RWPE2 (cell line): ENCODE results near the gene PROSER3.
A peak's percentile ranks its signal among the peaks of the same experiment; 100 is the strongest.
"Not testable (repeated sequence)": the region's sequence is repeated elsewhere in the genome, so short reads cannot be mapped to it uniquely, and the experiment has no call there.

Experiments
- ATAC-seq: fragments of 200-7000 bp; cut with Tn5 transposase; 3 replicates; pipeline ENCODE4 v1.9.1; 2021; ENCODE audit warnings: low read depth
- DNase-seq: peaks from one replicate; pipeline ENCODE4 v3.0.0-alpha.2; 2020; ENCODE audit warnings: low spot score
- H3K27ac ChIP-seq: fragments of 450-650 bp; 2 replicates; pipeline ENCODE4 v1.5.1; 2017; ENCODE audit warnings: mild to moderate bottlenecking; ENCODE audit not compliant: poor library complexity, severe bottlenecking
- H3K27me3 ChIP-seq: fragments of 250-450 bp; sonication (Bioruptor Pico); 2 replicates; pipeline ENCODE4 v1.5.1; 2021; ENCODE audit warnings: mild to moderate bottlenecking, moderate library complexity; ENCODE audit not compliant: insufficient read depth, poor library complexity, severe bottlenecking
- H3K36me3 ChIP-seq: fragments of 250-450 bp; sonication (Bioruptor Pico); 2 replicates; pipeline ENCODE4 v1.5.1; 2020; ENCODE audit warnings: low read depth, mild to moderate bottlenecking, moderate library complexity
- H3K4me1 ChIP-seq: fragments of 250-450 bp; sonication (Bioruptor Pico); 2 replicates; pipeline ENCODE4 v1.5.1; 2021; ENCODE audit warnings: mild to moderate bottlenecking, moderate library complexity; ENCODE audit not compliant: insufficient read depth, poor library complexity, severe bottlenecking
- H3K4me3 ChIP-seq: fragments of 250-450 bp; sonication (Bioruptor Pico); 2 replicates; pipeline ENCODE4 v1.5.1; 2021; ENCODE audit warnings: mild to moderate bottlenecking, moderate library complexity; ENCODE audit not compliant: severe bottlenecking
- H3K9me3 ChIP-seq: fragments of 250-450 bp; sonication (Bioruptor Pico); 2 replicates; pipeline ENCODE4 v1.5.1; 2021; ENCODE audit warnings: mild to moderate bottlenecking, moderate library complexity; ENCODE audit not compliant: severe bottlenecking
- CTCF ChIP-seq: fragments of 450-650 bp; IDR thresholded peaks from one replicate; pipeline ENCODE4 v1.5.1; 2017; ENCODE audit warnings: mild to moderate bottlenecking, moderate library complexity; ENCODE audit not compliant: poor library complexity, severe bottlenecking

The PROSER3 gene

GRCh38 chr19:35764432-35765315 is 6.7 kb downstream of the PROSER3 start:
- DNase-seq (peak; percentile 38), ATAC-seq (no peak)
- TF ChIP-seq CTCF, result no peak
- Histone ChIP-seq H3K27ac (no peak overlapping the region), H3K36me3 (peaks cover 47% of the 10 kb centered on the region), H3K27me3 (no peaks in the 10 kb centered on the region), H3K4me3 (no peak overlapping the region), H3K4me1 (no peaks in the 10 kb centered on the region), H3K9me3 (no peaks in the 10 kb centered on the region)

DNA sequence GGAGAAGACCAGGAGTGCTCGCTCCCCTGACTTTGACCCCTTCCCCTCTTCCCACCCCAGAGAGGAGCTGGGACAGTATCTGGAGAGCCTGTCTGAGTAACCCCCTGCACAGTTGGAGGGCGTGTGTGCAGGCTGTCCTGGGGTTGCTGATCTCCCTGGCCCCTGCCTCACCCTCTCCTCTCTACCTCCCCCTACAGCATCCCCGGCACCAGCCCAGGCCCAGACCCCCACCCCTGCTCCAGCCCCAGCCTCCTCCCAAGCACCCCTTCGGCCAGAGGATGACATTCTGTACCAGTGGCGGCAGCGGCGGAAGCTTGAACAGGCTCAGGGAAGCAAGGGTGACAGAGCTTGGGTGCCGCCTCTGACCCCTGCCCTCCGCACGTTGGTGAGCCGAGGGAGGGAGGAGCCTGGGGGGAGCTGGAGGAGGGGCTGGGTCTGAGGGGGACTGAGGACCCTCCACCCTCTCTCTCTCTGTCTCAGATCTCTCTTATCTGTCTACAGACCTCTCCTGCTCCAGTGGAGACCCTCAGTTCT is 8.7 kb downstream of the PROSER3 start:
- no peaks in the 10 kb centered on the region for H3K27me3 ChIP-seq
- H3K4me1 ChIP-seq, result no peaks in the 10 kb centered on the region
- DNase-seq (no peak), ATAC-seq (no peak)
- no peak overlapping the region for H3K4me3 ChIP-seq
- H3K9me3 ChIP-seq, result peaks cover 2% of the 10 kb centered on the region
- TF ChIP-seq CTCF, result no peak
- H3K36me3 ChIP-seq, result peaks cover 28% of the 10 kb centered on the region
- no peak overlapping the region for H3K27ac ChIP-seq

GRCh38 chr19:35767288-35768081 is 9.5 kb downstream of the PROSER3 start:
- DNase-seq (peak; percentile 58), ATAC-seq (no peak)
- no peak overlapping the region for H3K4me3 ChIP-seq
- peaks cover 21% of the 10 kb centered on the region for H3K36me3 ChIP-seq
- H3K27ac ChIP-seq, result no peak overlapping the region
- no peaks in the 10 kb centered on the region for H3K27me3 ChIP-seq
- no peaks in the 10 kb centered on the region for H3K4me1 ChIP-seq
- H3K9me3 ChIP-seq, result peaks cover 2% of the 10 kb centered on the region
- no peak for TF ChIP-seq CTCF

GRCh38 chr19:35768082-35768421 is 10.1 kb downstream of the PROSER3 start:
- Histone ChIP-seq H3K36me3 (peaks cover 18% of the 10 kb centered on the region), H3K4me1 (no peaks in the 10 kb centered on the region), H3K9me3 (peaks cover 2% of the 10 kb centered on the region), H3K4me3 (no peak overlapping the region), H3K27ac (no peak overlapping the region), H3K27me3 (no peaks in the 10 kb centered on the region)
- peak; percentile 40 for DNase-seq
- TF ChIP-seq CTCF, result no peak
- no peak for ATAC-seq

DNA sequence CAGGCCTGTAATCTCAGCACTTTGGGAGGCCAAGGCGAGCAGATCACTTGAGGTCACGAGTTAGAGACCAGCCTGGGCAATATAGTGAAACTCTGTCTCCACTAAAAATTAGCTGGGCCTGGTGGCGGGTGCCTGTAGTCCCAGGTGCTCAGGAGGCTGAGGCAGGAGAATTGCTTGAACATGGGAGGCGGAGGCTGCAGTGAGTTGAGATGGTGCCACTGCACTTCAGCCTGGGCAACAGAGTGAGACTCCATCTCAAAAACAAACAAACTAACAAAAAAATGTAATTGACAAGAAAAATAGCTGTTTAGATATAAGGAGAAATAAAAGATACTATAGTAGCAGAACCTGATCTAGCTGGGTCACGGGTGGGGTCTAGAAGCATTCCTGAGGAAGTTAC is 14.4 kb downstream of the PROSER3 start:
- not testable (repeated sequence) for H3K9me3 ChIP-seq, ATAC-seq, H3K4me1 ChIP-seq, H3K27me3 ChIP-seq, H3K36me3 ChIP-seq, H3K4me3 ChIP-seq, DNase-seq, H3K27ac ChIP-seq
